HG02610 (cell line): ENCODE results near the gene SWT1.
"Not testable (repeated sequence)": the region's sequence is repeated elsewhere in the genome, so short reads cannot be mapped to it uniquely, and the experiment has no call there.

ENCODE experiments used
- ATAC-seq: cut with Tn5 transposase; IDR thresholded peaks from one replicate; pipeline ENCODE4 v1.9.1; 2021; ENCODE audit warnings: mild to moderate bottlenecking, moderate library complexity; ENCODE audit not compliant: unreplicated experiment

SWT1 gene

GRCh38 chr1:185244015-185244747 lies 87.2 kb downstream of the SWT1 start:
- ATAC-seq = no peak

- no peak for ATAC-seq
These were observed 88.5 kb downstream of the SWT1 start for GRCh38 chr1:185245466-185245865.

GRCh38 chr1:185249563-185249962 lies 92.6 kb downstream of the SWT1 start:
- no peak for ATAC-seq

- ATAC-seq = no peak
These were observed 93.1 kb downstream of the SWT1 start for GRCh38 chr1:185250063-185250462.

- not testable (repeated sequence) for ATAC-seq
These were observed 95.0 kb downstream of the SWT1 start for GRCh38 chr1:185251928-185252327.

- not testable (repeated sequence) for ATAC-seq
These were observed 95.4 kb downstream of the SWT1 start for GRCh38 chr1:185252404-185252803.

- not testable (repeated sequence) for ATAC-seq
These were observed 98.6 kb downstream of the SWT1 start for GRCh38 chr1:185255595-185255994.

GRCh38 chr1:185257116-185257949 lies 100.4 kb downstream of the SWT1 start:
- not testable (repeated sequence) for ATAC-seq

GRCh38 chr1:185257950-185258208 lies 100.9 kb downstream of the SWT1 start:
- ATAC-seq = no peak

GRCh38 chr1:185258676-185259075 lies 101.7 kb downstream of the SWT1 start:
- no peak for ATAC-seq

- ATAC-seq = no peak
These were observed 103.6 kb downstream of the SWT1 start for GRCh38 chr1:185260611-185261010.

GRCh38 chr1:185262151-185262550 lies 105.2 kb downstream of the SWT1 start:
- ATAC-seq = no peak

- ATAC-seq = no peak
These were observed 106.3 kb downstream of the SWT1 start for GRCh38 chr1:185263292-185263691.

- ATAC-seq = no peak
These were observed 106.8 kb downstream of the SWT1 start for GRCh38 chr1:185263780-185264179.

- ATAC-seq = no peak
These were observed 108.3 kb downstream of the SWT1 start for GRCh38 chr1:185265314-185265713.

GRCh38 chr1:185267301-185267700 lies 110.3 kb downstream of the SWT1 start:
- ATAC-seq = no peak

GRCh38 chr1:185267701-185268100 lies 110.7 kb downstream of the SWT1 start:
- ATAC-seq = no peak

- ATAC-seq = no peak
These were observed 111.4 kb downstream of the SWT1 start for GRCh38 chr1:185268352-185268751.

- ATAC-seq = no peak
These were observed 115.0 kb downstream of the SWT1 start for GRCh38 chr1:185271921-185272320.

- ATAC-seq = no peak
These were observed 122.6 kb downstream of the SWT1 start for GRCh38 chr1:185279571-185279970.

- ATAC-seq = no peak
These were observed 123.6 kb downstream of the SWT1 start for GRCh38 chr1:185280589-185280988.

- ATAC-seq = peak; percentile 72
These were observed 124.3 kb downstream of the SWT1 start for GRCh38 chr1:185281245-185281644.
